Tibial artery (tissue), 4 donors: ENCODE measurements around the gene NPIPA3.
"Not testable (repeated sequence)": the region's sequence is repeated elsewhere in the genome, so short reads cannot be mapped to it uniquely, and the experiment has no call there.

Experiments used
- DNase-seq, 2 donors: peaks; one replicate each; pipeline ENCODE4 v3.0.0-alpha.2; 2019
- H3K27ac ChIP-seq, 2 donors: fragments of 200-600 bp; sonication (generic) in 1 of 2; 1 replicate in 1 of 2; 2 replicates in 1 of 2; pipeline ENCODE4 v1.5.1; 2018 to 2019; ENCODE audit warnings: mild to moderate bottlenecking in 1 of 2
- H3K27me3 ChIP-seq, 2 donors: fragments of 200-600 bp; sonication (generic) in 1 of 2; one replicate each; pipeline versions ENCODE4 v1.5.1 to v1.6.0; 2016 to 2019
- H3K36me3 ChIP-seq, 3 donors: fragments of 200-600 bp; sonication (generic) in 2 of 3; one replicate each; pipeline ENCODE4 v1.5.1; 2016 to 2019; ENCODE audit warnings: mild to moderate bottlenecking in 2 of 3
- H3K4me1 ChIP-seq, 4 donors: fragments of 200-600 bp; sonication (generic) in 2 of 4; 1 replicate in 3 of 4; 2 replicates in 1 of 4; pipeline ENCODE4 v1.5.1; 2016 to 2019
- H3K4me3 ChIP-seq, 2 donors: fragments of 200-600 bp; sonication (generic) in 1 of 2; 1 replicate in 1 of 2; 2 replicates in 1 of 2; pipeline ENCODE4 v1.5.1; 2018 to 2019; ENCODE audit warnings: mild to moderate bottlenecking in 2 of 2
- H3K9me3 ChIP-seq, 3 donors: fragments of 200-600 bp; sonication (generic) in 1 of 3; one replicate each; pipeline ENCODE4 v1.5.1; 2016 to 2019
- intact Hi-C: fragments of 100-400 bp; cut with DNase I; formaldehyde crosslinking; loops from one replicate; pipeline ENCODE4 v1.15.0; 2023; ENCODE audit warnings: low total_unique reads
- TF ChIP-seq, protein P1 (sequence below), 2 experiments: fragments of 200-600 bp in 1 of 2; fragments of 450-650 bp in 1 of 2; IDR thresholded peaks; one replicate each; pipeline ENCODE4 v1.5.1; 2017 to 2019; ENCODE audit warnings: antibody characterized with exemption in 2 of 2, mild to moderate bottlenecking in 1 of 2, moderate library complexity in 1 of 2

The NPIPA3 gene

DNA sequence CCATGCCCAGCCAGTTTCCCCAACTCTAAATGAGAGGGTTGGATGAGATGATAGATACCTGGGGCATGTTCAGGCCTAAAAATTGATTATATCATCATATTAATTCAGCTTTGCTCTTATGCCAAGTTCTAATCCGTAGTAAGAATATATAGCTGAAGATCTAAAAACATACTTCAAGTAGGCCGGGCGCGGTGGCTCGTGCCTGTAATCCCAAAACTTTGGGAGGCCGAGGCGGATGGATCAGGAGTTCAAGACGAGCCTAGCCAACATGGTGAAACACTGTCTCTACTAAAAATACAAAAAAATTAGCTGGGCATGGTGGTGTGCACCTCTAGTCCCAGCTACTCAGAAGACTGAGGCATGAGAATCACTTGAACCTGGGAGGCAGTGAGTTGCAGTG, 21.1 kb upstream of the NPIPA3 start:
- H3K36me3 ChIP-seq, result no peaks in the 10 kb centered on the region
- intact Hi-C loops, result no loop called here

DNA sequence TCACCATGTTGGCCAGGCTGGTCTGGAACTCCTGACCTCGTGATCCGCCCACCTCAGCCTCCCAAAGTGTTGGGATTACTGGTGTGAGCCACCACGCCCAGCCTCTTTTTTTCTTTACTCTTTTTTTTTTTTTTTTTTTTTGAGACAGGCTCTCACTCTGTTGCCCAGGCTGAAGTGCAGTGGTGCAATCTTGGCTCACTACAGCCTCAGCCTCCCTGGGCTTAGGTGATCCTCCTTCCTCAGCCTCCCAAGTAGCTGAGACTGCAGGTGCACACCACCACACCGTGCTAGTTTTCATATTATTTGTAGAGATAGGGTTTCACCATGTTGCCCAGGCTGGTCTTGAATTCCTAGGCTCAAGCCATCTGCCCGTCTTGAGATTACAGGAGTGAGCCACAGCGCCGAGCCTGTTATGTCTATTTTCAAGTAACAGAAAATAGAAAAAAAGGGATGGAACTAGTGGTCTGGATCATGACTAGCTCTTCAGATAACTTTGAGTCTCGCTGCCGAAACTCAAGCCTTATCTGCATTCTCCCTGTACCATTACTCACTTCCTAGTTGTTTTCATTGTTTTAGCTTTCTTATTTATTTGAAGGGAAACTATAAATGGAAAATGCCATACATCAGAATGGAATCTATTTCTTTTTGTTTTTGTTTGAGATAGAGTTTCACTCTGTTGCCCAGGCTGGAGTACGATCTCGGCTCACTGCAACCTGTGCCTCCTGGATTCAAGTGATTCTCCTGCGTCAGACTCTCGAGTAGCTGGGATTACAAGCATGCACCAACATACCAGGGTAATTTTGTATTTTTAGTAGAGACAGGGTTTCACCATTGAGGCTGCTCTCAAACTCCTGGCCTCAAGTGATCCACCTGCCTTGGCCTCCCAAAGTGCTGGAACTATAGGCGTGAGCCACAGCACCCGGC, 17.1 kb upstream of the NPIPA3 start:
- H3K4me1 ChIP-seq, intact Hi-C loops, DNase-seq, H3K27me3 ChIP-seq, H3K27ac ChIP-seq, H3K36me3 ChIP-seq, H3K4me3 ChIP-seq, H3K9me3 ChIP-seq: not testable (repeated sequence)

More for the DNA sequence above, 21.1 kb upstream of the NPIPA3 start:
- Histone ChIP-seq H3K9me3 (no peaks in the 10 kb centered on the region), H3K27ac (no peak overlapping the region), H3K4me1 (no peaks in the 10 kb centered on the region), H3K27me3 (peaks cover 0 to 8% of the 10 kb centered on the region in 2 donors), H3K4me3 (no peak overlapping the region)
- no peak for DNase-seq
- TF ChIP-seq, protein P1, sequence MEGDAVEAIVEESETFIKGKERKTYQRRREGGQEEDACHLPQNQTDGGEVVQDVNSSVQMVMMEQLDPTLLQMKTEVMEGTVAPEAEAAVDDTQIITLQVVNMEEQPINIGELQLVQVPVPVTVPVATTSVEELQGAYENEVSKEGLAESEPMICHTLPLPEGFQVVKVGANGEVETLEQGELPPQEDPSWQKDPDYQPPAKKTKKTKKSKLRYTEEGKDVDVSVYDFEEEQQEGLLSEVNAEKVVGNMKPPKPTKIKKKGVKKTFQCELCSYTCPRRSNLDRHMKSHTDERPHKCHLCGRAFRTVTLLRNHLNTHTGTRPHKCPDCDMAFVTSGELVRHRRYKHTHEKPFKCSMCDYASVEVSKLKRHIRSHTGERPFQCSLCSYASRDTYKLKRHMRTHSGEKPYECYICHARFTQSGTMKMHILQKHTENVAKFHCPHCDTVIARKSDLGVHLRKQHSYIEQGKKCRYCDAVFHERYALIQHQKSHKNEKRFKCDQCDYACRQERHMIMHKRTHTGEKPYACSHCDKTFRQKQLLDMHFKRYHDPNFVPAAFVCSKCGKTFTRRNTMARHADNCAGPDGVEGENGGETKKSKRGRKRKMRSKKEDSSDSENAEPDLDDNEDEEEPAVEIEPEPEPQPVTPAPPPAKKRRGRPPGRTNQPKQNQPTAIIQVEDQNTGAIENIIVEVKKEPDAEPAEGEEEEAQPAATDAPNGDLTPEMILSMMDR (IDR thresholded peaks at IDR 0.05), result no peak

DNA sequence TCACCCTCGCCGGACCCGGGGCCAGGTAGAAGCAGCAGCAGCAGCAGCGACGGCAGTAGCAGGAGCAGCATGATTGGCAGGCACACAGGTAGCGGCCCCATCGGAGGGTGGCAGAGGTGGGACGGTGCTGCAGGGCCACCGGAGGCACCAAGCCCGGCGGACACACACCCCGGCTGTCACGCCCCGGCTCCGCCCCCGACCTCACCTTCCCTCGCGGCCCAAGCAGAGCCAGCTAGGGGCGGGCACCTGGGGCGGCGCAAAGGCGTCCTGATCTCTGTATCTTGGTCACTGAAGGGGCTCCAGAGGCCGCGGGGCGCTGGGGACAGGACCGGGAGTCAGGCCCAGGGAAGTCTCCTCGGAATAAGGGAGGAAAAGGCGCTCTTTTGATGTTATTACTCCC, 9.1 kb upstream of the NPIPA3 start, which contains the start of gene PLA2G10:
PLA2G10 (minus strand) TSS at position 180 of the 400 bp plus-strand sequence; CDS start at position 101, 79 bp downstream.
- H3K36me3 ChIP-seq, H3K27ac ChIP-seq, intact Hi-C loops, H3K27me3 ChIP-seq, H3K9me3 ChIP-seq, DNase-seq, H3K4me1 ChIP-seq, H3K4me3 ChIP-seq: not testable (repeated sequence)

DNA sequence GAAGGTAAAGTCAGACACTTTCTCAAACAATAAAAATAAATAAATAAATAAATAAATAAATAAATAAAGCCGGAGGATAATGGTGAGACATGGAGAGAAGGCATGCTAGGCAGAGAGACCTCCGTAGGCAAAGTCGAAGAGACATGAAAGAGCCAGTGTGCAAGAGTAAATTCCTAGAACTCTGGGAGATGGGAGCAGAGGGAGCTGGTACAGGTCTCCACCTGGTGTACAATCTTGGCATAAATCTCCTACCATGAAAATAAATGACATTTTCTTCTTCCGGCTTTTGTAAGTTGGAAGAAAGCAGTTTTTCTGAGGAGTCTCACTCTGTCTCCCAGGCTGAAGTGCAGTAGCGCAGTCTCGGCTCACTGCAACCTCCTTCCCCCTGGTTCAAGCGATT, 1.4 kb upstream of the NPIPA3 start:
- DNase-seq, H3K4me1 ChIP-seq, H3K4me3 ChIP-seq, H3K27ac ChIP-seq, intact Hi-C loops, H3K27me3 ChIP-seq, H3K36me3 ChIP-seq, H3K9me3 ChIP-seq: not testable (repeated sequence)

DNA sequence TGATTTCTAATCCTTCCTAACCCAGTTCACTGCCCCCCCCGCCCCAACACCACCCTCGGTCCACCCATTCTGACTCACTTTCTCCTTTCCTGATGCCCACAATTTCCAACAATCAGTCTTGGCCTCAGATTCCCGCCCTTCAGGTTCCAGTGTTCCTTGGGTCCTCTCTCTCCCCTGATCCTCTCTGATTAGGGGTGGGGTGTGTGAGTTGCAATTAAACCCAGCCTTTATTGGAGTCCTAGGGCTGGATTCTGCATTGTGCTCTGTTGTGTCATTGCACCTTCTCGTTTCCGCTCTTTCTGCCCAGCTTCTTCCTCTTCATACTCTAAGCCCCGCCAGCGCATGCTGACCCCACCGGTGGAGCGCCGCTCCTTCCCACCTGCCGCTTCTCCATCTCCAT, 539 bp upstream of the NPIPA3 start:
- DNase-seq, result not testable (repeated sequence)

DNA sequence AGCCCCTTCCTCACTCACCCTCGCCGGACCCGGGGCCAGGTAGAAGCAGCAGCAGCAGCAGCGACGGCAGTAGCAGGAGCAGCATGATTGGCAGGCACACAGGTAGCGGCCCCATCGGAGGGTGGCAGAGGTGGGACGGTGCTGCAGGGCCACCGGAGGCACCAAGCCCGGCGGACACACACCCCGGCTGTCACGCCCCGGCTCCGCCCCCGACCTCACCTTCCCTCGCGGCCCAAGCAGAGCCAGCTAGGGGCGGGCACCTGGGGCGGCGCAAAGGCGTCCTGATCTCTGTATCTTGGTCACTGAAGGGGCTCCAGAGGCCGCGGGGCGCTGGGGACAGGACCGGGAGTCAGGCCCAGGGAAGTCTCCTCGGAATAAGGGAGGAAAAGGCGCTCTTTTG, 30.0 kb downstream of the NPIPA3 start:
- DNase-seq, intact Hi-C loops, H3K36me3 ChIP-seq, H3K27me3 ChIP-seq, H3K9me3 ChIP-seq, H3K4me1 ChIP-seq, H3K4me3 ChIP-seq, H3K27ac ChIP-seq: not testable (repeated sequence)

More for the DNA sequence above, 539 bp upstream of the NPIPA3 start:
- H3K36me3 ChIP-seq, H3K27me3 ChIP-seq, H3K4me3 ChIP-seq, H3K4me1 ChIP-seq, H3K9me3 ChIP-seq, intact Hi-C loops, H3K27ac ChIP-seq: not testable (repeated sequence)

DNA sequence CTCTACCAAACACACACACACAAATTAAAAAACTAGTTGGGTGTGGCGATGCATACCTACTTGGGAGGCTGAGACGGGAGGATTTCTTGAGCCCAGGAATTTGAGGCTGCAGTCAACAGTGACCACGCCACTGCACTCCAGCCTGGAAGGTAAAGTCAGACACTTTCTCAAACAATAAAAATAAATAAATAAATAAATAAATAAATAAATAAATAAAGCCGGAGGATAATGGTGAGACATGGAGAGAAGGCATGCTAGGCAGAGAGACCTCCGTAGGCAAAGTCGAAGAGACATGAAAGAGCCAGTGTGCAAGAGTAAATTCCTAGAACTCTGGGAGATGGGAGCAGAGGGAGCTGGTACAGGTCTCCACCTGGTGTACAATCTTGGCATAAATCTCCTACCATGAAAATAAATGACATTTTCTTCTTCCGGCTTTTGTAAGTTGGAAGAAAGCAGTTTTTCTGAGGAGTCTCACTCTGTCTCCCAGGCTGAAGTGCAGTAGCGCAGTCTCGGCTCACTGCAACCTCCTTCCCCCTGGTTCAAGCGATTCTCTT, 37.7 kb downstream of the NPIPA3 start:
- H3K27me3 ChIP-seq, H3K36me3 ChIP-seq, intact Hi-C loops, H3K4me1 ChIP-seq, H3K4me3 ChIP-seq, DNase-seq, H3K9me3 ChIP-seq, H3K27ac ChIP-seq: not testable (repeated sequence)

DNA sequence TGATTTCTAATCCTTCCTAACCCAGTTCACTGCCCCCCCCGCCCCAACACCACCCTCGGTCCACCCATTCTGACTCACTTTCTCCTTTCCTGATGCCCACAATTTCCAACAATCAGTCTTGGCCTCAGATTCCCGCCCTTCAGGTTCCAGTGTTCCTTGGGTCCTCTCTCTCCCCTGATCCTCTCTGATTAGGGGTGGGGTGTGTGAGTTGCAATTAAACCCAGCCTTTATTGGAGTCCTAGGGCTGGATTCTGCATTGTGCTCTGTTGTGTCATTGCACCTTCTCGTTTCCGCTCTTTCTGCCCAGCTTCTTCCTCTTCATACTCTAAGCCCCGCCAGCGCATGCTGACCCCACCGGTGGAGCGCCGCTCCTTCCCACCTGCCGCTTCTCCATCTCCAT, 38.6 kb downstream of the NPIPA3 start:
- H3K4me1 ChIP-seq, H3K9me3 ChIP-seq, H3K27ac ChIP-seq, H3K36me3 ChIP-seq, H3K4me3 ChIP-seq, DNase-seq, intact Hi-C loops, H3K27me3 ChIP-seq: not testable (repeated sequence)

DNA sequence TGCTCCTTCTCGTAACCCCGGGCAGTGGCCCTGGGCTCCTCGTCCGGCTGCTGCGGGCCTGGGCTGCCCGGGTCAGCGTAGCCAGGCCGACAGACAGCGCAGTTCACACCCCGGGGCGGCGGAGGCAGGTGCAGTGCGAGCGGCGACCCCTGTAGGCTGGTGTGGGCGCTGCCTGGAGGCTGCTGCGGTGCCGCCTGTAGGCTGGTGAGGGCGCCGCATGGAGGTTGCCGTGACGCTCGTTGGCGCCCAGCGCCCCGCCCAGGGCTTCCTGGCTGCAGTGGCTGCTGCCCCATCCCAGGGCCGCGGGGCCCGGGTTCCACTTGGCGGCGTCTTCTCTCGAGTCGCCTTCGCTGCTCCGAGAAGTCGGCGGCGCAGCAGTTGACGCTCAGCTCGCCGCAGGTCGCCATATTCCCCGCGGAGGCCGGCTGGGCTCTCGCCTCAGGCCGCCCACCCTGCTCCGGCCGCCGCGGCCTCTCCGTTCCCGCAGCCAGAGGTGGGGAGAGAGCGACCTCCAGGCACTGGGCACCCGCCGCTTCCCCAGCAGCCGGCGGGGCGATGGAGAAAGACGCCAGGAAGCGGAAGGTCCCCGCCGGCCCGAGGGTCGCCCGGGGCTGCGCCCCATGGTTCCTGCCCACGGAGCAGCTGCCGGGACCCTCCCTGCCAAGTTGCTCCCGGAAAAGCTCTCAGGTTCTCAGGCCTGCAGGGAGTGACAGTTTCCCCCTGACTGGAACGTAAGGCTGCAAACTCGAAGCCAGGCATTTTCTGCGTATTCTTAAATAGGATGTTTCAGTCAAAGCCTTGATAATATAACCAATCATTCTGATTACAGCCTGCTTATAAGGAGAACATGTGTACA, 39.3 kb downstream of the NPIPA3 start, which contains the start of gene NPIPA2:
NPIPA2 (plus strand) TSS at position 261 of the 856 bp plus-strand sequence. CDS start 5,533 bp downstream, outside the sequence.
- H3K27ac ChIP-seq, H3K27me3 ChIP-seq, H3K36me3 ChIP-seq, H3K4me1 ChIP-seq, DNase-seq, H3K4me3 ChIP-seq, intact Hi-C loops, H3K9me3 ChIP-seq: not testable (repeated sequence)

DNA sequence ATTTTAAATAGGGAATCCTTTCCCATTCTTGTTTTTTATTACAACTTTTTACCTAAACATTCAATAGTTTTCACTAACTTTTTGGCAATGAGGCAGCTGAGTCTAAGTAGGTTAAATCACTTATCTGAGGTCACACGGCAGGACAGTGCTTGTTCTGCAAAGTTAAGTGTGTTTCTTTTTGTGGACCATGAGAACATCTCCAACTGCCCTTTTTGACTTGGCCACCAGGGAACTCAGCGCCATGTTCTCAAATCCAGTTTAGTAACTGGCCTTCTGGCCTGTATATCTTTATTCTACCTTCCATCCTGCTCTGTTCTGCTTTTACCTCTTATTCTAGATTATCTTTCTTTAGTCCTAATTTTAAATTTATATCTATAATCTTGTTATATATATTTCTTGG, 70.4 kb downstream of the NPIPA3 start:
- H3K27me3 ChIP-seq, intact Hi-C loops, H3K4me1 ChIP-seq, DNase-seq, H3K4me3 ChIP-seq, H3K27ac ChIP-seq, H3K36me3 ChIP-seq, H3K9me3 ChIP-seq: not testable (repeated sequence)

DNA sequence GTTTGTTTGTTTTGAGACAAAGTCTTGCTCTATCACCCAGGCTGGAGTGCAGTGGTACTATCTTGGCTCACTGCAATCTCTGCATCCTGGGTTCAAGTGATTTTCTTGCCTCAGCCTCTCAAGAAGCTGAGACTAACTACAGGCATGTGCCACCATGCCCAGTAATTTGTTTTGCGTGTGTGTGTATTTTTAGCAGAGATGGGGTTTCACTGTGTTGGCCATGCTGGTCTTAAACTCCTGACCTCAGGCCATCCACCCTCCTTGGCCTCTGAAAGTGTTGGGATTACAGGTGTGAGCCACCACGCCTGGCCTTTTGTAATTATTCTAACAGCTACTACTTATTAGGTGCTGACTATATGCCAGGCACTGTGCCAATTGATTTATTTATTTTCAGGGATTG, 72.4 kb downstream of the NPIPA3 start:
- H3K4me3 ChIP-seq, intact Hi-C loops, H3K4me1 ChIP-seq, DNase-seq, H3K9me3 ChIP-seq, H3K27ac ChIP-seq, H3K27me3 ChIP-seq, H3K36me3 ChIP-seq: not testable (repeated sequence)
